IMR-90 (cell line): ENCODE results near the gene SIK1.

Experiments
- CEBPB ChIP-seq: IDR thresholded peaks from 2 replicates; pipeline ENCODE4 v1.6.1; 2012; ENCODE audit warnings: low read depth, low read length, improper control_type of control experiment
- ELK1 ChIP-seq: fragments of 150-350 bp; IDR thresholded peaks from 2 replicates; pipeline ENCODE4 v1.6.1; 2016; ENCODE audit warnings: low read depth, mild to moderate bottlenecking, low read length, moderate library complexity, borderline replicate concordance
- MXI1 ChIP-seq: IDR thresholded peaks from 2 replicates; pipeline ENCODE4 v1.6.1; 2012; ENCODE audit warnings: low read depth, mild to moderate bottlenecking, low read length, moderate library complexity, borderline replicate concordance
- POLR2A ChIP-seq: IDR thresholded peaks from 2 replicates; pipeline ENCODE4 v1.6.1; 2012; ENCODE audit warnings: mild to moderate bottlenecking, low read depth, low read length
- RCOR1 ChIP-seq: IDR thresholded peaks from 2 replicates; pipeline ENCODE4 v1.6.1; 2012; ENCODE audit warnings: mild to moderate bottlenecking, low read length, improper control_type of control experiment; ENCODE audit not compliant: insufficient replicate concordance
- RFX5 ChIP-seq: IDR thresholded peaks from 2 replicates; pipeline ENCODE4 v1.8.0; 2012; ENCODE audit warnings: low read depth, mild to moderate bottlenecking, low read length, moderate library complexity
- TF ChIP-seq, protein P1 (sequence below): conservative IDR thresholded peaks from 2 replicates; pipeline ENCODE4 v1.5.1; 2012; ENCODE audit warnings: mild to moderate bottlenecking, low read depth, low read length, improper control_type of control experiment
- TF ChIP-seq, protein P2 (sequence below): fragments of 150-350 bp; IDR thresholded peaks from 2 replicates; pipeline ENCODE4 v1.6.1; 2017; ENCODE audit warnings: mild to moderate bottlenecking, antibody characterized with exemption, low read length, low read depth

DNA sequence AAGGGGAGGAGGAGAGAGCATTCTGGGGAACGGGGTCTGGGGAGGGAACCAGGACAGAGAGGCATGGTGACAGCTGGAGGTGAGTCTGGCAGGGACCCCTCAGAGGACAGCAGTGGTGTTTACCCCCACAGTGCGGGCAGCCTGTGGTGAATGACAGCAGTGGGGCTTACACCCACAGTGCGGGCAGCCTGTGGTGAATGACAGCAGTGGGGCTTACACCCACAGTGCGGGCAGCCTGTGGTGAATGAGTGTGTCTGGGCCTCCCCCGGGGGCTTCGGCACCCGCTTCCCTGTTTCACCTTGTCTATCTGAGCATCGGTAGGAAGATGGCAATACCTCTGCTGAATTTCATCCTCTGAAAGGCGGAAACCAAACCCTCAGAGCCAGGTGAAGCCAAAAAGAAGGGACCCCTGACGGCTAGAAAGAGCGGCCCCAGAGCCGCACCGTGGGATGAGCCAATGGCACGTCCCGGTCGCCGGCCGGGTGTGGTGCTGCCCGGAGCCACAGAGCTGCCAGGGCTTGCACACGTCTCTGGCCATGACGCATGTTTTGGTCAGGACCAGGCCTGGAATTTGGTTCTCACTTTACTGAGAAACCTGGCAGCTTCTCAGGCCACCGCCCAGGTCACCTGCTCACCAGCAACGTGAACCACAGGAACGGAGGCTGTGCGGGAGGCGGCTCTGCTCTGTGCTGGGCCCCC is 54.1 kb downstream of the SIK1 start:
- no peak for TF ChIP-seq POLR2A
- TF ChIP-seq RFX5: no peak
- no peak for TF ChIP-seq ELK1
- TF ChIP-seq RCOR1: no peak
- TF ChIP-seq CEBPB: no peak
- TF ChIP-seq, protein P1, sequence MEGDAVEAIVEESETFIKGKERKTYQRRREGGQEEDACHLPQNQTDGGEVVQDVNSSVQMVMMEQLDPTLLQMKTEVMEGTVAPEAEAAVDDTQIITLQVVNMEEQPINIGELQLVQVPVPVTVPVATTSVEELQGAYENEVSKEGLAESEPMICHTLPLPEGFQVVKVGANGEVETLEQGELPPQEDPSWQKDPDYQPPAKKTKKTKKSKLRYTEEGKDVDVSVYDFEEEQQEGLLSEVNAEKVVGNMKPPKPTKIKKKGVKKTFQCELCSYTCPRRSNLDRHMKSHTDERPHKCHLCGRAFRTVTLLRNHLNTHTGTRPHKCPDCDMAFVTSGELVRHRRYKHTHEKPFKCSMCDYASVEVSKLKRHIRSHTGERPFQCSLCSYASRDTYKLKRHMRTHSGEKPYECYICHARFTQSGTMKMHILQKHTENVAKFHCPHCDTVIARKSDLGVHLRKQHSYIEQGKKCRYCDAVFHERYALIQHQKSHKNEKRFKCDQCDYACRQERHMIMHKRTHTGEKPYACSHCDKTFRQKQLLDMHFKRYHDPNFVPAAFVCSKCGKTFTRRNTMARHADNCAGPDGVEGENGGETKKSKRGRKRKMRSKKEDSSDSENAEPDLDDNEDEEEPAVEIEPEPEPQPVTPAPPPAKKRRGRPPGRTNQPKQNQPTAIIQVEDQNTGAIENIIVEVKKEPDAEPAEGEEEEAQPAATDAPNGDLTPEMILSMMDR: no peak
- TF ChIP-seq MXI1: no peak
- TF ChIP-seq, protein P2, sequence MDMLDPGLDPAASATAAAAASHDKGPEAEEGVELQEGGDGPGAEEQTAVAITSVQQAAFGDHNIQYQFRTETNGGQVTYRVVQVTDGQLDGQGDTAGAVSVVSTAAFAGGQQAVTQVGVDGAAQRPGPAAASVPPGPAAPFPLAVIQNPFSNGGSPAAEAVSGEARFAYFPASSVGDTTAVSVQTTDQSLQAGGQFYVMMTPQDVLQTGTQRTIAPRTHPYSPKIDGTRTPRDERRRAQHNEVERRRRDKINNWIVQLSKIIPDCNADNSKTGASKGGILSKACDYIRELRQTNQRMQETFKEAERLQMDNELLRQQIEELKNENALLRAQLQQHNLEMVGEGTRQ: no peak
